KOPT-K1 (cell line): Measurements from ENCODE around the gene TMC8.
"Not testable (repeated sequence)": the region's sequence is repeated elsewhere in the genome, so short reads cannot be mapped to it uniquely, and the experiment has no call there.

Source experiments
- H3K27ac ChIP-seq: fragments of 200-600 bp; sonication (generic); 2 replicates; pipeline ENCODE4 v1.5.1; 2016; ENCODE audit warnings: antibody characterized with exemption, mild to moderate bottlenecking, low read depth, low read length; ENCODE audit not compliant: poor library complexity, severe bottlenecking
- H3K36me3 ChIP-seq: fragments of 200-600 bp; sonication (generic); 2 replicates; pipeline ENCODE4 v1.5.1; 2017; ENCODE audit warnings: antibody characterized with exemption, mild to moderate bottlenecking, low read length, moderate library complexity; ENCODE audit not compliant: insufficient read depth
- H3K9me3 ChIP-seq: fragments of 200-600 bp; sonication (generic); 2 replicates; pipeline ENCODE4 v1.5.1; 2017; ENCODE audit warnings: antibody characterized with exemption, low read length, mild to moderate bottlenecking; ENCODE audit not compliant: insufficient read depth, poor library complexity, severe bottlenecking

The TMC8 gene

DNA sequence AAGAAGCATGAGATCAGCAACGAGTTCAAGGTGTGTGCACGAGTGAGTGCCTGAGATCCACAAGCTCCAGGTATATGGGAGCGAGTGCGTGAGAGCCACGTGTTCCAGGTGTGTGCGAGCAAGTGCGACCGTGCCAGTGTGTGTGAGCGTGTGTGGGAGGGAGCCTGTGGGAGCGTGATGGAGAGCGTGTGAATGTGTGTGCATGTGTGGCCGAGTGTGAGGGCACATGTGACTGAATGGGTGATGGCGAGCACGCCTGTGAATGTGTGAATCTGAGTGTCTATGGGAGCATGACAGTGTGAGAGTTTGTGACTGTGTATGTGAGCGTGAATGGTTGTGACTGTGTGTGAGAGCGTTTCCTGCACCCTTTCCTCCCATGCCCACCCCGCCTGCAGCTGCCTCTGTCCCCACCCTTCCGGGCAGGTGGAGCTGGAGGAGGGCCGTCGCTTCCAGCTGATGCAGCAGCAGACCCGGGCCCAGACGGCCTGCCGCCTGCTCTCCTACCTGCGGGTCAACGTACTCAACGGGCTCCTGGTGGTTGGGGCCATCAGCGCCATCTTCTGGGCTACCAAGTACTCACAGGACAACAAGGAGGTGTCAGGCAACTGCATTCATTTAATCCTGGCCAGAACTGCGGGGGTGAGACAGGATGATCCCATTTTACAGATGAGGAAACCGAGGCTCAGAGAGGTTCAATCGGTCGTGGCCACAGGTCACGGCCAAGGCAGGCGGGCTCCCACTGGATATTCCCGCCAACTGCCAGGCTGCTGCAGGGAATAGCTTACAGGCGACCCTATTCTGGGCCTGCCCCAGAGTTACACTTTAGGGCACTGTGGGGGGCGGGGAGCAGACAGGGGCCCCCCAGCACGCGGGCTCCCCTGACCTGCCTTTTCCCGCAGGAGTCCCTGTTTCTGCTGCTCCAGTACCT lies 3.7 kb downstream of the TMC8 start:
- no peak overlapping the region for H3K27ac ChIP-seq
- H3K9me3 ChIP-seq, result no peaks in the 10 kb centered on the region
- peaks cover 56% of the 10 kb centered on the region for H3K36me3 ChIP-seq

DNA sequence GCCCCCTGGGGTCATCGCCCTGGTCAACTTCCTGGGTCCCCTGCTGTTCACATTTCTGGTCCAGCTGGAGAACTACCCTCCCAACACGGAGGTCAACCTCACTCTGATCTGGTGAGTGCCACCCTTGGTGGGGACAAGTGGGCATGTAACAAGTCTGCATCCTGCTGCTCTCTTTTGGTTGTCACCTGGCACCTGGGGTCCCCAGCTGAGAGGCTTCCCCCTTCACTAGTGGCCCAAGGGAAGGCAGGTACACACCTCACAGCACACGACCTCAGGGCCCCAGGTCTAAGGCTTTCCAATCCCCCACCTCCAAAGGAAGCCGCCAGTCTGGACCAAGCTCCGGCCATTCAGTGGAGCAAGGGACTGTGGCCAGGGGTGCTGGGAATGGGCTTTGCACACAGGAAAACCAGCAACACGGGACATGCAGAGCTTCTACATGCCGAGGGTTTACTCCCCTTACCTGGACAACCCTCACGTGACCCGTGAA lies 4.4 kb downstream of the TMC8 start:
- no peaks in the 10 kb centered on the region for H3K9me3 ChIP-seq
- peaks cover 56% of the 10 kb centered on the region for H3K36me3 ChIP-seq
- H3K27ac ChIP-seq, result no peak overlapping the region

DNA sequence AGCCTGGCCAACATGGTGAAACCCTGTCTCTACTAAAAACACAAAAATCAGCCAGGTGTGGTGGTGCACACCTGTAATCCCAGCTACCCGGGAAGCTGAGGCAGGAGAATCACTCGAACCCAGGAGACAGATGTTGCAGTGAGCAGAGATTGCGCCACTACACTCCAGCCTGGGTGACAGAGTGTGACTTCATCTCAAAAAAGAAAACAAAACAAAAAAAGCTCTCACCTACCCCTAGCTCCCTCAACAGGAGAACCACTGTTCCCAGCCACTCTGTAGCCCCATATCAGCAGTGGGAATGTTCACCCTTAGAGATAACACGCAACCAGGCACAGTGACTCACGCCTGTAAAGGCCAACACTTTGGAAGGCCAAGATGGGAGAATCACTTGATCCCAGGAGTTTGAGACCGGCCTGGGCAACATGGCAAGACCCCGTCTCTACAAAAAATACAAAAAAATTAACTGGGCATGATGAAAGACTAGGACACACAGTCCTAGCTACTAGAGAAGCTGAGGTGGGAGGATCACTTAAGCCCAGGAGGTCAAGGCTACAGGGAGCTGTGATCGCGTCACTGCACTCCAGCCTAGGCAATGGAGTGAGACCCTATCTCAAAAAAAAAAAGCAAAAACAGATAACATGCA lies 5.4 kb downstream of the TMC8 start:
- Histone ChIP-seq H3K9me3 (no peaks in the 10 kb centered on the region), H3K36me3 (peaks cover 58% of the 10 kb centered on the region), H3K27ac (no peak overlapping the region)

DNA sequence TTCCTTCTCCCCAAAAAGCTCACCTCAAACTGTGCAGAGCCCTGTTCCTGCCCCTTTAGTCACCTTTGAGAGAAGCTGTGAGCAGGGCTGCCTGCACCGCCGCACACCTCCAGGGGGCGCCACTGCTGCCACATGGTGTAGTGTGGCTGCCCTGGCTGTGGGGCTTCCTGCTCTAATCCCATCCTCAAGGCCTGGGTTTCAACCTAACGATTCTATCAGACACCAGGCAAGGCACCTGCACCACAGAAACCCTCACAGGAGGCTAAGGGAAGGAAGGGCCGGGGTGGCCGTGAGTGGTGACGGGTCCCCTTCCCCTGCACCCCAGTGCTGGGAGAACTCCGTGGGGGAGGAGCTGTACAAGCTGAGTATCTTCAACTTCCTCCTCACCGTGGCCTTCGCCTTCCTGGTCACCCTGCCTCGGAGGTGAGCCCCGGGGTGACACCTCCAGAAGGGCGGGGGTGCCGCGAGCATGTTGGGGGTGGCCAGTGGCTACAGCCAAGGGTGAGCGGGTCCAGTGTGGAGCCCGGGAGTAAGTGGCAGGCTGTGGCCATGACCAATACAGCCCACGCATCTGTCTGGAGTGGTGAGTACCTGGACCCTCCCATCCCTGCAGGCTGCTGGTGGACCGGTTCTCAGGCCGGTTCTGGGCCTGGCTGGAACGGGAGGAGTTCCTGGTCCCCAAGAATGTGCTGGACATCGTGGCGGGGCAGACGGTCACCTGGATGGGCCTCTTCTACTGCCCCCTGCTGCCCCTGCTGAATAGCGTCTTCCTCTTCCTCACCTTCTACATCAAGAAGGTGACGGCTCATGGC lies 7.0 kb downstream of the TMC8 start:
- Histone ChIP-seq H3K9me3 (no peaks in the 10 kb centered on the region), H3K27ac (no peak overlapping the region), H3K36me3 (peaks cover 69% of the 10 kb centered on the region)

DNA sequence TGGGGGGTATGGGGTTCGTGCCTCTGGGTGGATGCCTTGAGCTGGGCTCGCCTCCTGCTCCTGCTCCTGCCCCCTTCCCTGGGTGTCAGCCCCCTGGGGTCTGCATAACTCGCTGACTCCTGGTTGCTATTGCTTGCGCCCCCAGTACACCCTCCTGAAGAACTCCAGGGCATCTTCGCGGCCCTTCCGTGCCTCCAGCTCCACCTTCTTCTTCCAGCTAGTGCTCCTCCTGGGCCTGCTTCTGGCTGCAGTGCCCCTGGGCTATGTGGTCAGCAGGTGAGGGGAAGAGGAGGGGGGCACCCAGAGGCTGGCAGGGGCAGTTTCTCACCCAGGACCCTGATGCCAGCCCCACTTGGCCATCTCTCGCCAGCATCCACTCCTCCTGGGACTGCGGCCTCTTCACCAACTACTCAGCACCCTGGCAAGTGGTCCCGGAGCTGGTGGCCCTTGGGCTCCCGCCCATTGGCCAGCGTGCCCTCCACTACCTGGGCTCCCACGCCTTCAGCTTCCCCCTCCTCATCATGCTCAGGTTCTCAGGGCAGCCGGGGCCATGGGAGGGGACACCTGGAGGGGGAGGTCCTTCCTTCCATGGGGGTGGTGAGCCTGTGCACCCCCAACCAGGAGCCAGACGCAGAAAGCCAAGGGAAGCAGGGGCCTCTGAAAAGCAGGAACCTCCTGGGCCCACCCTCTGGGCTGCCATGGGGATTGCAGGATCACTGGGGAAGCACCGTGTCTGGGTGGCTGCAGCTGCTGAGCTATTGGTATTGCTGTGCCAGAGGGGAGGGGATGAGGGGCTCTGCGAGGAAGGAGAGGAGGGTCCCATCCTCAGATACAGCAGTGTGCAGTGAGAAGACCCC lies 7.9 kb downstream of the TMC8 start:
- Histone ChIP-seq H3K27ac (no peak overlapping the region), H3K36me3 (peaks cover 65% of the 10 kb centered on the region), H3K9me3 (no peaks in the 10 kb centered on the region)

DNA sequence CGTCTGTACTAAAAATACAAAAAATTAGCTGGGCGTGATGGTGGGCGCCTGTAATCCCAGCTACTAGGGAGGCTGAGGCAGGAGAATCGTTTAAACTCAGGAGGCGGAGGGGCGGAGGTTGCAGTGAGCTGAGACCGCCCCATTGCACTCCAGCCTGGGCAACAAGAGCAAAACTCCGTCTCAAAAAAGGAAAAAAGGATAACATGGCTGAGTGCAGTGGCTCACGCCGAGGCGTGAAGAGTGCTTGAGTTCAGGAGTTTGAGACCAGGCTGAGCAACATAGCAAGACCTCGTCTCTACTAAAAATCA lies 9.2 kb downstream of the TMC8 start:
- peaks cover 51% of the 10 kb centered on the region for H3K36me3 ChIP-seq
- not testable (repeated sequence) for H3K9me3 ChIP-seq, H3K27ac ChIP-seq

DNA sequence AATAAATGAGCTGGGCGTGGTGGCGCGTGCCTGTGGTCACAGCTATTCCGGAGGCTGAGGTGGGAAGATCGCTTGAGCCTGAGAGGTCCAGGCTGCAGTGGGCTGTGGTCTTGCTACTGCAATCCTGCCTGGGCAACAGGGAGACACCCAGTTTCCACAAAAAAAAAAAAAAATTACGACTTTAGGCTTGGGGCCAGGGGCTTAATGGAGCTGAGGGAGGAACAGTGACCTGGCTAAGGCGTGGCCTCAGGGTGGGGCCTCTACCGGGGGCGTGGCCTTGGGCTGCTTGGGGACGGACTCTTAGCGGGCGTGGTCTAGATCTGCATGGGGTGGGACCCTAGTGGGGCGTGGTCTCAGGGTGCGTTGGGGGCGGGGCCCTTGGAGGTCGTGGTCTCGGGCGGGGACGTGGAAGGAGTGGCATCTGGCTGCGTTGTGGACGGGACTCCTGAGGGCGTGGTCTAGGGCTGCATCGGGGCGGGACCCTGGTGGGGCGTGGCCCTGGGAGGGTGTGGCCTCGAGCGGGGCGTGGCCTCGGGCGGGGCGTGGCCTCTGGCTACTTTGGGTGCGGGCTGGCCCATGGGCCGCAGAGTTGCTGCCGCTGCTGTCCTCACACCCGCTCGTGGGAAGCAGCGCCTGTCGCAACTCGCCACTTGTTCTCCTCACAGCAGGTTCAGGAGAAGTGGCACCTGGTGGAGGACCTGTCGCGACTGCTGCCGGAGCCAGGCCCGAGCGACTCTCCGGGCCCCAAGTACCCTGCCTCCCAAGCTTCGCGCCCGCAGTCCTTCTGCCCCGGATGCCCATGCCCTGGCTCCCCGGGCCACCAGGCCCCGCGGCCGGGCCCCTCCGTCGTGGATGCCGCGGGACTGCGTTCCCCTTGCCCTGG lies 9.8 kb downstream of the TMC8 start:
- Histone ChIP-seq H3K27ac (no peak overlapping the region), H3K36me3 (peaks cover 45% of the 10 kb centered on the region), H3K9me3 (no peaks in the 10 kb centered on the region)

- Histone ChIP-seq H3K36me3 (peaks cover 34% of the 10 kb centered on the region), H3K27ac (no peak overlapping the region), H3K9me3 (no peaks in the 10 kb centered on the region)
Observed at GRCh38 chr17:78141437-78142118, 11.0 kb downstream of the TMC8 start.

- Histone ChIP-seq H3K27ac (no peak overlapping the region), H3K9me3 (no peaks in the 10 kb centered on the region)
Observed at GRCh38 chr17:78142119-78142861, 11.7 kb downstream of the TMC8 start.

DNA sequence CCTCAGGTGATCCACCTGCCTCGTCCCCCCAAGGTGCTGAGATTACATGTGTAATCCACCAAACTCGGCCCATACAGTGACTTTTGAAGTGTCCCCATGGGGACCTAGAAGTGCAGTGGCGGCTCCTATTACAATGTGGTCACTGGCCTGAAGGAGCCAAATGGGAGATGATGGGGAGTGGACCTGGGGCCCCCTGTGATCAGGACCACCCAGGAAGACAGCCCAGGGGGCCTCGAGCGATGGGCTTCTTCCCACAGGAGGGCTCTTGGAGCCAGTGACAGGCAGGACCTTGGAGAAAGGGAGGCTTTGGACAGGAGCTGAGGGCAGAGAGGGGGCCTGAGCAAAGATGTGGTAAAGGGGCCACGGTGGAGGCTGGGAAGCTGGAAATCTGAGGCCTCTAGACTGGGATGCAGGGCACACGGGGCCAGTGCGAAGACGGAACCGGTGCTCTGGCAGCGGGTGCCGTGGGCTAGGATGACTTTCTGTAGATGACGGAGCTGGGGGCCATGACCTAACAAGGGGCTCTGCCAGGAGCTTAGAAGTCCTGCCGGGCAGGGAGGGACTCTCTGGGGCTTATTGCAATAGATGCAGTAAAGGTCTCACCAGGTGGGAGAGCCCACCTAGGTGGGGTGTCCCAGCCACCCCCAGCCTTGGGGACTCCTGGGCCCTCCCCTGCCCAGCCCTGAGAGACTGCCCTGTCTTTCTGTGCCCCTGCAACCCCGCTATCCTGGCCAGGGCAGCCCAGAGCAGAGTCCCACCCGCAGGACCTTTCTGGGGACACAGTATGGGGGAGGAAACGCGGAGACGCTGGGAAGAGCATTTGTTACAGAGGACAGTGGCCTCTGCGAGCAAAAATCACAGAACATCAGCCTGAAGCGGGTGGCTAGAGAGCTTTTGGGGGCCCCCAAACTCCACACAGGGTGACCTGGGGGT lies 12.9 kb downstream of the TMC8 start:
- Histone ChIP-seq H3K27ac (no peak overlapping the region), H3K9me3 (no peaks in the 10 kb centered on the region), H3K36me3 (peaks cover 22% of the 10 kb centered on the region)

More at GRCh38 chr17:78142119-78142861, 11.7 kb downstream of the TMC8 start:
- H3K36me3 ChIP-seq, result peaks cover 27% of the 10 kb centered on the region

DNA sequence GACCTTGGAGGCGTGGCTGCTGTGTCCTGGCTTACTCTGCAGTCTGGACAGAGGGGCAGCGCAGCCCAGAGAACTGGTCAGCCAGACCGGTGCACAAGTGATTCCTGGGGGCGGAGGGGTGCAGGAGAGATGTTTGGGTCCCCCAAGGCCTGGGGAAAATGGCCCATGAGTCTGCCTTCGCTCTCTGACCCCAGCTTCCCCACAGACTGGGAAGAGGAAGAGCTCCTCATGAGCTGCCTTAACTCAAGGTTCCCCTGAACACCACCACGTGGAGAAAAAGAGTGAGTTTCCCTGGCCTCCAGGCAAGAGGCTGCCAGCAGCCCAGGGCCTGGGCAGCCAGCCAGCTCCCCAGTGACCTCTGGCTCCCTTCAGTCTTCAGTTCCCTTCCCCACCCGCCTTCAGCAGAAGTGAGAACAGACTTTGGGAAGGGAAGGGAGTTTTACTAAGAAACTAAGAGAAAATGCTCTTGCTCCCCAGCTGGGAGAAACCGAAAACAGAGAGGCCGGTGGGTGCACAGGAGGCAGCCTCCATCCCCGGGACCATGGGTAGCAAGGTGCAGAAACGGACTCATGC lies 13.7 kb downstream of the TMC8 start:
- H3K27ac ChIP-seq, result no peak overlapping the region
- peaks cover 22% of the 10 kb centered on the region for H3K36me3 ChIP-seq
- no peaks in the 10 kb centered on the region for H3K9me3 ChIP-seq
